H9 (cell line): ENCODE measurements around the gene KRT6C. TPM values are rescaled to one million over a fixed set of nuclear protein-coding genes. Genes with fewer than 3 reads are reported as not detected.

Experiments
- DNase-seq: peaks from one replicate; pipeline ENCODE4 v3.0.0-alpha.2; 2017
- H2AFZ ChIP-seq: one replicate; pipeline ENCODE4 v1.6.1; 2013; ENCODE audit warnings: mild to moderate bottlenecking, low read length, control low read depth, moderate library complexity
- H2AK5ac ChIP-seq: 2 replicates; pipeline ENCODE4 v1.6.1; 2013; ENCODE audit warnings: low read length, control low read depth, mixed read lengths; ENCODE audit not compliant: insufficient read length
- H2BK120ac ChIP-seq: one replicate; pipeline ENCODE4 v1.6.1; 2013; ENCODE audit warnings: low read depth, mild to moderate bottlenecking, low read length, control low read depth, inconsistent platforms; ENCODE audit not compliant: poor library complexity, severe bottlenecking
- H2BK12ac ChIP-seq: 2 replicates; pipeline ENCODE4 v1.6.1; 2013; ENCODE audit warnings: low read length, control low read depth, mixed read lengths, low read depth; ENCODE audit not compliant: insufficient read length
- H2BK15ac ChIP-seq: 2 replicates; pipeline ENCODE4 v1.6.1; 2013; ENCODE audit warnings: low read depth, low read length, control low read depth
- H2BK20ac ChIP-seq: one replicate; pipeline ENCODE4 v1.6.1; 2013; ENCODE audit warnings: low read depth, mild to moderate bottlenecking, low read length, control low read depth, inconsistent platforms; ENCODE audit not compliant: poor library complexity, severe bottlenecking
- H2BK5ac ChIP-seq: 2 replicates; pipeline ENCODE4 v1.6.1; 2013; ENCODE audit warnings: low read length, control low read depth, mixed read lengths; ENCODE audit not compliant: insufficient read length
- H3K14ac ChIP-seq: 2 replicates; pipeline ENCODE4 v1.6.1; 2013; ENCODE audit warnings: low read length, control low read depth; ENCODE audit not compliant: insufficient read depth
- H3K18ac ChIP-seq: 2 replicates; pipeline ENCODE4 v1.6.1; 2013; ENCODE audit warnings: low read depth, mild to moderate bottlenecking, mixed read lengths, low read length, control low read depth; ENCODE audit not compliant: insufficient read length
- H3K23ac ChIP-seq: 2 replicates; pipeline ENCODE4 v1.6.1; 2013; ENCODE audit warnings: low read length, control low read depth, mixed read lengths, low read depth; ENCODE audit not compliant: insufficient read length
- H3K23me2 ChIP-seq: 2 replicates; pipeline ENCODE4 v1.6.1; 2013; ENCODE audit warnings: low read depth, mild to moderate bottlenecking, mixed read lengths, low read length, control low read depth; ENCODE audit not compliant: insufficient read length, poor library complexity, severe bottlenecking
- H3K27ac ChIP-seq: 2 replicates; pipeline ENCODE4 v1.5.1; 2013; ENCODE audit warnings: low read length, control low read depth, mixed read lengths, low read depth; ENCODE audit not compliant: insufficient read length
- H3K27me3 ChIP-seq: 2 replicates; pipeline ENCODE4 v1.6.1; 2013; ENCODE audit warnings: low read length, control low read depth, inconsistent platforms; ENCODE audit not compliant: insufficient read depth
- H3K4ac ChIP-seq: 2 replicates; pipeline ENCODE4 v1.6.1; 2013; ENCODE audit warnings: low read depth, mild to moderate bottlenecking, control low read depth, inconsistent platforms, low read length, moderate library complexity
- H3K4me1 ChIP-seq: 2 replicates; pipeline ENCODE4 v1.6.1; 2013; ENCODE audit warnings: low read length, control low read depth, inconsistent platforms; ENCODE audit not compliant: insufficient read depth
- H3K4me2 ChIP-seq: 2 replicates; pipeline ENCODE4 v1.6.1; 2013; ENCODE audit warnings: low read length, control low read depth, mixed read lengths; ENCODE audit not compliant: insufficient read length, insufficient read depth
- H3K56ac ChIP-seq: 2 replicates; pipeline ENCODE4 v1.6.1; 2013; ENCODE audit warnings: low read depth, mild to moderate bottlenecking, mixed read lengths, low read length, control low read depth; ENCODE audit not compliant: insufficient read length
- H3K79me1 ChIP-seq: 2 replicates; pipeline ENCODE4 v1.6.1; 2013; ENCODE audit warnings: low read depth, mild to moderate bottlenecking, moderate library complexity, low read length, control low read depth, inconsistent platforms; ENCODE audit not compliant: insufficient read depth, poor library complexity, severe bottlenecking
- H3K79me2 ChIP-seq: 2 replicates; pipeline ENCODE4 v1.6.1; 2013; ENCODE audit warnings: low read length, control low read depth, inconsistent platforms; ENCODE audit not compliant: insufficient read depth
- H3K9ac ChIP-seq: 2 replicates; pipeline ENCODE4 v1.6.1; 2013; ENCODE audit warnings: low read length, control low read depth, mixed read lengths; ENCODE audit not compliant: insufficient read length; ENCODE audit errors: extremely low read depth
- H3K9me3 ChIP-seq: one replicate; pipeline ENCODE4 v1.6.1; 2013; ENCODE audit warnings: low read depth, low read length, inconsistent platforms; ENCODE audit not compliant: control insufficient read depth
- H3T11ph ChIP-seq: one replicate; pipeline ENCODE4 v1.6.1; 2013; ENCODE audit warnings: mild to moderate bottlenecking, low read length, control low read depth, inconsistent platforms
- H4K20me1 ChIP-seq: one replicate; pipeline ENCODE4 v1.6.1; 2013; ENCODE audit not compliant: control insufficient read depth, insufficient read length, insufficient read depth
- H4K5ac ChIP-seq: 2 replicates; pipeline ENCODE4 v1.6.1; 2013; ENCODE audit warnings: low read depth, mild to moderate bottlenecking, mixed read lengths, low read length, control low read depth; ENCODE audit not compliant: insufficient read length
- H4K8ac ChIP-seq: replicated peaks from 2 replicates; pipeline ENCODE4 v1.6.1; 2013; ENCODE audit warnings: low read length, control low read depth, mixed read lengths, low read depth; ENCODE audit not compliant: insufficient read length
- H4K91ac ChIP-seq: 2 replicates; pipeline ENCODE4 v1.6.1; 2013; ENCODE audit warnings: low read depth, mild to moderate bottlenecking, moderate library complexity, mixed read lengths, low read length, control low read depth; ENCODE audit not compliant: insufficient read length
- H3K27ac Mint-ChIP-seq, 3 experiments: 2 replicates in 2 of 3; 3 replicates in 1 of 3; pipeline ENCODE4 v1.8.0; 2020 to 2021; ENCODE audit warnings: mixed read lengths in 3 of 3, mild to moderate bottlenecking in 1 of 3, moderate library complexity in 1 of 3
- H3K27me3 Mint-ChIP-seq: 2 replicates; pipeline ENCODE4 v1.8.0; 2021; ENCODE audit warnings: low read depth, mild to moderate bottlenecking, moderate library complexity, mixed read lengths
- H3K36me3 Mint-ChIP-seq, 3 experiments: 2 replicates in 2 of 3; 3 replicates in 1 of 3; pipeline ENCODE4 v1.8.0; 2020 to 2021; ENCODE audit warnings: low read depth in 3 of 3, mixed read lengths in 3 of 3; ENCODE audit not compliant: insufficient read depth in 1 of 3
- H3K4me1 Mint-ChIP-seq, 2 experiments: 2 replicates each; pipeline ENCODE4 v1.8.0; 2020; ENCODE audit warnings: mixed read lengths in 2 of 2
- H3K4me3 Mint-ChIP-seq, 2 experiments: 2 replicates in 1 of 2; 3 replicates in 1 of 2; pipeline ENCODE4 v1.8.0; 2020 to 2021; ENCODE audit warnings: mild to moderate bottlenecking in 2 of 2, mixed read lengths in 2 of 2, moderate library complexity in 1 of 2
- H3K9me3 Mint-ChIP-seq, 2 experiments: 2 replicates in 1 of 2; 3 replicates in 1 of 2; pipeline ENCODE4 v1.8.0; 2020; ENCODE audit warnings: mild to moderate bottlenecking in 2 of 2, mixed read lengths in 2 of 2, moderate library complexity in 1 of 2
- CTCF ChIP-seq: fragments of 200-600 bp; sonication (generic); conservative IDR thresholded peaks from 3 replicates; pipeline ENCODE4 v1.8.0; 2021; ENCODE audit warnings: antibody characterized with exemption, mild to moderate bottlenecking
- WGBS: extraction: QIAGEN DNeasy Blood & Tissue Kit; methylation state at CpG from one replicate; pipeline ENCODE4 v1.1.7; 2013; ENCODE audit warnings: missing lambda C conversion rate, low lambda C conversion rate, mixed read lengths; ENCODE audit not compliant: insufficient read length; ENCODE audit errors: extremely low coverage; 5-methylcytosine and 5-hydroxymethylcytosine counted together
- total RNA-seq: library from RNA; stranded (reverse); gene quantifications from 2 replicates; pipeline ENCODE4 v1.2.1, GENCODE V29; 2021

KRT6C gene
- total RNA-seq, 1 experiment from 2014 or later, result not detected

DNA sequence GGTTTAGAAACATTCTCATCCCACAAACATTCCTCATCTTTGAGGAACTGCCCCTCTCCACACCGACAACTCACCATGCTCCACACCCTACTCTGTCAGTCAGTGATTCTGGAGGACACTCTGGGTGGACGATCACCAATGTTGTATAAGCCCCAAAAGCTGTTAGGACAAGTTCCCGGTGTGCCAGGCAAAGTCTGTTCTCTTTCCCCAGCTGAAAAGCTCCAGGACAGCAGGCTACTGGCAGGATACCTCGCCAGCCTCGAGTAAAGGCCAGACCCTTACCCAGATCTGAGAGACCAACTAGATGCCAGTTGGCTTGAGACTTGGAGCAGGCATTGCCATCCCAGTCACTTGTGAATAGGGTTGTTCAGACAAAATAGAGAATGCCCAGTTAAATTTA is 34.6 kb upstream of the KRT6C start:
- Histone ChIP-seq H3K79me1 (no peaks in the 10 kb centered on the region), H2AFZ (no peak overlapping the region), H2AK5ac (no peak overlapping the region), H3K27ac (no peak overlapping the region), H2BK12ac (no peak overlapping the region), H2BK120ac (no peak overlapping the region), H3K14ac (no peak overlapping the region), H4K20me1 (no peaks in the 10 kb centered on the region), H2BK15ac (no peak overlapping the region), H3K4ac (no peak overlapping the region), H3K4me2 (no peak overlapping the region), H3K4me1 (no peaks in the 10 kb centered on the region), H3K18ac (no peak overlapping the region), H2BK20ac (no peak overlapping the region), H3K56ac (no peak overlapping the region), H4K91ac (no peak overlapping the region), H3K23ac (no peak overlapping the region), H3K79me2 (no peaks in the 10 kb centered on the region), H3K9me3 (no peaks in the 10 kb centered on the region), H2BK5ac (no peak overlapping the region), H4K8ac (no peak overlapping the region), H4K5ac (no peak overlapping the region), H3K23me2 (no peaks in the 10 kb centered on the region), H3K9ac (no peak overlapping the region), H3K27me3 (no peaks in the 10 kb centered on the region), H3T11ph (no peak overlapping the region)
- Mint-ChIP-seq H3K4me1 (peaks cover 7 to 8% of the 10 kb centered on the region in 2 experiments; a peak in 3 of 4 replicates), H3K27me3 (peaks cover 2% of the 10 kb centered on the region), H3K36me3 (peaks cover 0 to 7% (median 0%) of the 10 kb centered on the region in 3 experiments; a peak in 3 of 7 replicates), H3K27ac (no peak overlapping the region), H3K9me3 (peaks cover 9 to 13% of the 10 kb centered on the region in 2 experiments), H3K4me3 (no peak overlapping the region)
- WGBS, result no CpG with 5 or more reads among the region's 5 CpGs
- DNase-seq, result no peak
- no peak for TF ChIP-seq CTCF
